K562 (cell line): ENCODE data around the gene ALX3. TPM values are rescaled to one million over a fixed set of nuclear protein-coding genes. Genes with fewer than 3 reads are reported as not detected.

Experiments
- ATAC-seq: fragments of 200-7000 bp; cut with Tn5 transposase; 3 replicates; pipeline ENCODE4 v1.9.1; 2020; ENCODE audit warnings: moderate library complexity
- BruUV-seq: library from RNA; stranded (reverse); fragments of 400-500 nt; replicated peaks from 2 replicates; lab custom pipeline; 2021; lab: Mats Ljungman, UMichigan
- CTCF ChIA-PET: fragments of 300-600 bp; formaldehyde crosslinking; extraction: SDS; loops from one replicate; lab custom pipeline; 2021; ENCODE audit warnings: low intra/inter-chr PET ratio; lab: Yijun Ruan, JAX
- POLR2A ChIA-PET: fragments of 300-600, 350-650 bp; sonication (Branson Sonifier 250); formaldehyde crosslinking; extraction: SDS; loops from one replicate; lab custom pipeline; 2021; ENCODE audit warnings: antibody characterized with exemption, inconsistent platforms; lab: Yijun Ruan, JAX
- DNase-seq, 4 experiments: peaks; one replicate each; pipeline versions ENCODE4 v3.0.0 to v3.0.0-alpha.2; 2011 to 2018; ENCODE audit warnings: low spot score in 3 of 4, mixed read lengths in 3 of 4; ENCODE audit errors: extremely low read depth in 1 of 4
- FAIRE-seq: peaks from 2 replicates; lab custom pipeline; 2011; peaks lifted over from hg19 to GRCh38; lab: Jason Lieb, UNC
- H2AFZ ChIP-seq: 2 replicates; pipeline ENCODE4 v1.6.0; 2011; ENCODE audit warnings: low read depth, low read length, control low read depth, inconsistent platforms
- H3K27ac ChIP-seq: fragments of 200-600 bp; 3 replicates; pipeline ENCODE4 v1.8.0; 2011; ENCODE audit warnings: low read depth, mild to moderate bottlenecking, control low read depth, inconsistent platforms, low read length, moderate library complexity, mixed read lengths; ENCODE audit errors: extremely low read depth
- H3K27me3 ChIP-seq, 2 experiments: fragments of 300-600 bp in 1 of 2; 2 replicates in 1 of 2; 3 replicates in 1 of 2; pipeline versions ENCODE4 v1.6.0 to v1.8.0; 2011; ENCODE audit warnings: inconsistent platforms in 2 of 2, low read length in 2 of 2, mild to moderate bottlenecking in 1 of 2, mixed read lengths in 1 of 2, moderate library complexity in 1 of 2; ENCODE audit not compliant: control insufficient read depth in 2 of 2, insufficient read depth in 2 of 2
- H3K36me3 ChIP-seq: fragments of 300-600 bp; 3 replicates; pipeline ENCODE4 v1.8.0; 2011; ENCODE audit warnings: mild to moderate bottlenecking, low read length, inconsistent platforms; ENCODE audit not compliant: control insufficient read depth, insufficient read depth
- H3K4me1 ChIP-seq, 2 experiments: fragments of 200-600 bp in 1 of 2; replicated peaks in 1 of 2; 2 replicates in 1 of 2; 3 replicates in 1 of 2; pipeline versions ENCODE4 v1.5.1 to v1.8.0; 2011; ENCODE audit warnings: inconsistent platforms in 2 of 2, low read length in 2 of 2, mild to moderate bottlenecking in 1 of 2, mixed read lengths in 1 of 2, moderate library complexity in 1 of 2; ENCODE audit not compliant: control insufficient read depth in 2 of 2, insufficient read depth in 2 of 2
- H3K4me2 ChIP-seq: 2 replicates; pipeline ENCODE4 v1.6.1; 2011; ENCODE audit warnings: low read length, control low read depth, inconsistent platforms, mixed read lengths; ENCODE audit not compliant: insufficient read depth
- H3K4me3 ChIP-seq: fragments of 200-600 bp; sonication (generic), shearing (Covaris generic); 2 replicates; pipeline ENCODE4 v1.5.1; 2016; ENCODE audit warnings: control low read depth, inconsistent platforms
- H3K79me2 ChIP-seq: fragments of 200-600 bp; 3 replicates; pipeline ENCODE4 v1.8.0; 2011; ENCODE audit warnings: low read length, inconsistent platforms; ENCODE audit not compliant: control insufficient read depth, insufficient read depth
- H3K9ac ChIP-seq, 2 experiments: 2 replicates each; pipeline versions ENCODE4 v1.6.0 to v1.6.1; 2011; ENCODE audit warnings: low read depth in 2 of 2, low read length in 2 of 2, control low read depth in 1 of 2, inconsistent platforms in 1 of 2, mild to moderate bottlenecking in 1 of 2, mixed read lengths in 1 of 2; ENCODE audit not compliant: insufficient read depth in 1 of 2
- H3K9me1 ChIP-seq: one replicate; pipeline ENCODE4 v1.6.0; 2011; ENCODE audit warnings: inconsistent platforms, mild to moderate bottlenecking, low read length, moderate library complexity; ENCODE audit not compliant: control insufficient read depth, insufficient read depth
- H3K9me3 ChIP-seq: replicated peaks from 2 replicates; pipeline ENCODE4 v1.5.1; 2011; ENCODE audit warnings: low read depth, low read length, inconsistent platforms; ENCODE audit not compliant: control insufficient read depth, insufficient read depth
- H4K20me1 ChIP-seq: replicated peaks from 2 replicates; pipeline ENCODE4 v1.6.1; 2011; ENCODE audit warnings: low read length, inconsistent platforms, mixed read lengths; ENCODE audit not compliant: control insufficient read depth, insufficient read depth
- ARID3A ChIP-seq: IDR thresholded peaks from 2 replicates; pipeline ENCODE4 v1.6.1; 2012; ENCODE audit warnings: low read depth, low read length, improper control_type of control experiment, borderline replicate concordance
- POLR2G ChIP-seq: fragments of 200-400 bp; formaldehyde crosslinking; IDR thresholded peaks from 2 replicates; pipeline ENCODE4 v1.6.1; 2017; ENCODE audit warnings: low read depth, mild to moderate bottlenecking, antibody characterized with exemption, low read length, moderate library complexity
- WGBS: fragments of 100-300 bp; shearing (Covaris generic); methylation state at CpG from one replicate; pipeline ENCODE4 v1.1.6; 2016; ENCODE audit warnings: low coverage, mixed read lengths; ENCODE audit not compliant: insufficient coverage; ENCODE audit errors: missing lambda C conversion rate; 5-methylcytosine and 5-hydroxymethylcytosine counted together
- in situ Hi-C: fragments of 300-500 bp; cut with MboI; formaldehyde crosslinking; loops from 4 replicates; pipeline ENCODE4 v1.15.0; 2018; ENCODE audit warnings: inconsistent platforms, mixed read lengths
- intact Hi-C: fragments of 100-400 bp; cut with micrococcal nuclease; formaldehyde crosslinking; loops from 2 replicates; pipeline ENCODE4 v1.14.2; 2022
- polyA plus RNA-seq, 8 experiments: library from polyadenylated mRNA; depleted of rRNA in 4 of 8; stranded (reverse) in 5 of 8; unstranded in 3 of 8; fragments of >200 nt; fragmentation: Nextera tagmentation in 2 of 8; fragmentation: Illumina TruSeq in 1 of 8; extraction: Ambion mirVana in 2 of 8; extraction: Trizol in 1 of 8; gene quantifications; 2 replicates each; pipeline versions ENCODE4 v1.2.1 to v1.2.3, GENCODE V29; 2011 to 2014; ENCODE audit warnings: inconsistent platforms in 1 of 8, missing spikeins in 1 of 8
- total RNA-seq, 7 experiments: library from RNA; depleted of rRNA in 6 of 7; stranded (reverse); fragments of >200 nt in 6 of 7; fragmentation: Illumina TruSeq in 2 of 7; extraction: Trizol in 2 of 7; gene quantifications; 2 replicates each; pipeline versions ENCODE4 v1.2.1 to v1.2.3, GENCODE V29; 2011 to 2021; ENCODE audit warnings: low replicate concordance in 1 of 7

ALX3 gene
- total and polyA plus RNA-seq, 9 of the 15 experiments (the other 6 are each of a cell fraction or from before 2014, with no cell fraction given): not detected

GRCh38 chr1:110060662-110061060 is 9.8 kb downstream of the ALX3 start:
- Histone ChIP-seq H3K4me2 (no peak overlapping the region), H3K9ac (peak overlapping the region in 1 of 2 experiments; percentile 11; a peak in 1 of 4 replicates), H3K79me2 (no peaks in the 10 kb centered on the region), H3K27me3 (no peaks in the 10 kb centered on the region), H3K27ac (no peak overlapping the region), H3K4me3 (no peak overlapping the region), H4K20me1 (peaks cover 26% of the 10 kb centered on the region), H3K4me1 (peaks cover 24 to 33% of the 10 kb centered on the region in 2 experiments), H3K9me3 (no peaks in the 10 kb centered on the region), H2AFZ (no peak overlapping the region), H3K9me1 (peaks cover 12% of the 10 kb centered on the region), H3K36me3 (peaks cover 28% of the 10 kb centered on the region)
- 76% methylated on average over 6 of the region's 7 CpGs for WGBS
- intact Hi-C loops (no loop called here), in situ Hi-C loops (no loop called here)
- FAIRE-seq: no peak
- TF ChIP-seq ARID3A (no peak), POLR2G (peak; percentile 39; the same call in 1 of the 2 replicates)
- no TSS peak for BruUV-seq
- CTCF ChIA-PET: interaction anchor here (0.6 to 1.2 kb wide), 4 partner anchors 10 to 496 kb away, joined by 3 to 5 read pairs (median 3); no protein-coding TSS in a partner anchor
- no peak for DNase-seq
- no peak for ATAC-seq
- POLR2A ChIA-PET: interaction anchor here (0.5 to 2.2 kb wide), 8 partner anchors 10 to 1879 kb away, joined by 3 to 8 read pairs (median 4); partner anchors contain the start of gene STRIP1
